HL-60 (cell line): ENCODE results near the gene PSMC4.

Experiments
- DNase-seq, 2 experiments: peaks; one replicate each; pipeline ENCODE4 v3.0.0-alpha.2; 2010 to 2020; ENCODE audit warnings: low read depth in 1 of 2, low spot score in 1 of 2
- H3K27ac ChIP-seq: fragments of 250-450 bp; sonication (Bioruptor Pico); replicated peaks from 2 replicates; pipeline ENCODE4 v1.5.1; 2020; ENCODE audit warnings: mild to moderate bottlenecking, moderate library complexity
- H3K27me3 ChIP-seq: fragments of 250-450 bp; sonication (Bioruptor Pico); 2 replicates; pipeline ENCODE4 v1.5.1; 2021; ENCODE audit warnings: mild to moderate bottlenecking, moderate library complexity; ENCODE audit not compliant: insufficient read depth, poor library complexity, severe bottlenecking
- H3K4me3 ChIP-seq: replicated peaks from 2 replicates; pipeline ENCODE4 v1.5.1; 2011; ENCODE audit warnings: mild to moderate bottlenecking, control low read depth, low read length; ENCODE audit not compliant: insufficient read depth
- GABPA ChIP-seq: IDR thresholded peaks from 2 replicates; pipeline ENCODE4 v1.6.1; 2012; ENCODE audit warnings: low read depth
- POLR2AphosphoS5 ChIP-seq: IDR thresholded peaks from 2 replicates; pipeline ENCODE4 v1.6.1; 2012; ENCODE audit warnings: low read depth
- SPI1 ChIP-seq: IDR thresholded peaks from 2 replicates; pipeline ENCODE4 v1.6.1; 2012; ENCODE audit warnings: low read depth, mild to moderate bottlenecking, borderline replicate concordance
- TF ChIP-seq, protein P1 (sequence below): IDR thresholded peaks from one replicate; pipeline ENCODE4 v1.5.1; 2011; ENCODE audit warnings: low read length, control low read depth, inconsistent platforms; ENCODE audit not compliant: insufficient read depth
- TF ChIP-seq, protein P2 (sequence below): IDR thresholded peaks from 2 replicates; pipeline ENCODE4 v1.6.1; 2012; ENCODE audit warnings: low read depth; ENCODE audit not compliant: insufficient replicate concordance

The PSMC4 gene

DNA sequence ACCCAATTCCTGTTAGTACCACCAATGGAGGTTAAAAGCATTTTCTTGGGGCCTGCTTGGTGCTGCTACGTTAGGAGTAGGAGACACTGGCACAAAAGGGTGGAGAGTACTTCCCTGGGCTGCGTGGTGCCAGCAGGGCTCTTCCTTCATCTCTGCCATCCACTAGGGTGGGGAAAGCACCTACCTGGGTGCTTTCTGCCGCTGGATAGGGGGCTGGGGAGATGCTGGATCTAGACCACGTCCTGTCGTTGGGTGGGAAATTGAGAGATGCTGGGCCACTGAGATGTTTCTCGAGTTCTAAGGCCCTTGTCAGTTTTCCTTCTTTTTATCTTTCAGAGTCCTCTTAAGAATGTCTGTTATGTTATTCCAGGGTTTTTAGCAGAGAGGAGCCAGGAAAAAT is 29.8 kb upstream of the PSMC4 start:
- peaks cover 16% of the 10 kb centered on the region for H3K27me3 ChIP-seq
- TF ChIP-seq SPI1 (no peak), POLR2AphosphoS5 (no peak), GABPA (no peak)
- TF ChIP-seq, protein P1, sequence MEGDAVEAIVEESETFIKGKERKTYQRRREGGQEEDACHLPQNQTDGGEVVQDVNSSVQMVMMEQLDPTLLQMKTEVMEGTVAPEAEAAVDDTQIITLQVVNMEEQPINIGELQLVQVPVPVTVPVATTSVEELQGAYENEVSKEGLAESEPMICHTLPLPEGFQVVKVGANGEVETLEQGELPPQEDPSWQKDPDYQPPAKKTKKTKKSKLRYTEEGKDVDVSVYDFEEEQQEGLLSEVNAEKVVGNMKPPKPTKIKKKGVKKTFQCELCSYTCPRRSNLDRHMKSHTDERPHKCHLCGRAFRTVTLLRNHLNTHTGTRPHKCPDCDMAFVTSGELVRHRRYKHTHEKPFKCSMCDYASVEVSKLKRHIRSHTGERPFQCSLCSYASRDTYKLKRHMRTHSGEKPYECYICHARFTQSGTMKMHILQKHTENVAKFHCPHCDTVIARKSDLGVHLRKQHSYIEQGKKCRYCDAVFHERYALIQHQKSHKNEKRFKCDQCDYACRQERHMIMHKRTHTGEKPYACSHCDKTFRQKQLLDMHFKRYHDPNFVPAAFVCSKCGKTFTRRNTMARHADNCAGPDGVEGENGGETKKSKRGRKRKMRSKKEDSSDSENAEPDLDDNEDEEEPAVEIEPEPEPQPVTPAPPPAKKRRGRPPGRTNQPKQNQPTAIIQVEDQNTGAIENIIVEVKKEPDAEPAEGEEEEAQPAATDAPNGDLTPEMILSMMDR: no peak
- TF ChIP-seq, protein P2, sequence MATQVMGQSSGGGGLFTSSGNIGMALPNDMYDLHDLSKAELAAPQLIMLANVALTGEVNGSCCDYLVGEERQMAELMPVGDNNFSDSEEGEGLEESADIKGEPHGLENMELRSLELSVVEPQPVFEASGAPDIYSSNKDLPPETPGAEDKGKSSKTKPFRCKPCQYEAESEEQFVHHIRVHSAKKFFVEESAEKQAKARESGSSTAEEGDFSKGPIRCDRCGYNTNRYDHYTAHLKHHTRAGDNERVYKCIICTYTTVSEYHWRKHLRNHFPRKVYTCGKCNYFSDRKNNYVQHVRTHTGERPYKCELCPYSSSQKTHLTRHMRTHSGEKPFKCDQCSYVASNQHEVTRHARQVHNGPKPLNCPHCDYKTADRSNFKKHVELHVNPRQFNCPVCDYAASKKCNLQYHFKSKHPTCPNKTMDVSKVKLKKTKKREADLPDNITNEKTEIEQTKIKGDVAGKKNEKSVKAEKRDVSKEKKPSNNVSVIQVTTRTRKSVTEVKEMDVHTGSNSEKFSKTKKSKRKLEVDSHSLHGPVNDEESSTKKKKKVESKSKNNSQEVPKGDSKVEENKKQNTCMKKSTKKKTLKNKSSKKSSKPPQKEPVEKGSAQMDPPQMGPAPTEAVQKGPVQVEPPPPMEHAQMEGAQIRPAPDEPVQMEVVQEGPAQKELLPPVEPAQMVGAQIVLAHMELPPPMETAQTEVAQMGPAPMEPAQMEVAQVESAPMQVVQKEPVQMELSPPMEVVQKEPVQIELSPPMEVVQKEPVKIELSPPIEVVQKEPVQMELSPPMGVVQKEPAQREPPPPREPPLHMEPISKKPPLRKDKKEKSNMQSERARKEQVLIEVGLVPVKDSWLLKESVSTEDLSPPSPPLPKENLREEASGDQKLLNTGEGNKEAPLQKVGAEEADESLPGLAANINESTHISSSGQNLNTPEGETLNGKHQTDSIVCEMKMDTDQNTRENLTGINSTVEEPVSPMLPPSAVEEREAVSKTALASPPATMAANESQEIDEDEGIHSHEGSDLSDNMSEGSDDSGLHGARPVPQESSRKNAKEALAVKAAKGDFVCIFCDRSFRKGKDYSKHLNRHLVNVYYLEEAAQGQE: no peak
- H3K4me3 ChIP-seq: no peak overlapping the region
- H3K27ac ChIP-seq: no peak overlapping the region
- DNase-seq: no peak

DNA sequence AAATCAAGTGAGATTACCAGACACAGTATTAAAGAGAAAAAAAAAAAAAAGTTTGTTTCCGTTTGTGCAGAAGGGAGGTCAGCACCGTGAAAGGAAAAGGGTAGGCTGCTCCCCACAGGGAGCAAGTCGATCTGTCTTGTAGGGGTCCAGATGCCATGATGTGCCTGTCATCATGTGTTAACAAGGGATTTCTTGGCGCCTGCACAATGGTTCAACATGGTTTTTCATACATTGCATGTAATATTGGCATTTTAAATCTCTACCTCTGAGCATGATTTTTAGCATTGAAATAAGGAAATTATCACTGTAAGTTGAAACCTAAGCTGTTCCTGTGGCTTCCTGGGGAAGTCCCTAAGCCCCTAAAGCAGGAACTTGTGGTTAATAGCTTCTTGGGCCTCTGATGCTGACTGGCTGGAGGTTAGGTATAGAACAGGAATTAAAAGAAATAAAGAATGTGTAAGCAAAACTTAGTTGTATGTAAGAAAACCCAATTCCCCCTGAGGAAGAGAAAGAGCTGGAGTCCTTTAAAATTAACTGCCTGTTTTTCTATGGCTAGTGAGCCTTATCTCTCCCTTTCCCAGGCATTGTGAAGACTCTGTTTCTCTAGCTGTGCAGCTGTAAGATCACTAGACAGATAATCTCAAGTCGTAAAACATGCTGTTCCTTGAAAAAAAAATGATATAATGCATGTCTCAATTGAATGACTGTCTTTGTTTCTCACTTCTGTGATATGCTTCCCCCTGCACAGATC is 29.2 kb upstream of the PSMC4 start:
- peaks cover 14% of the 10 kb centered on the region for H3K27me3 ChIP-seq
- H3K27ac ChIP-seq: no peak overlapping the region
- DNase-seq: peak in 1 of 2 experiments; percentile 84
- H3K4me3 ChIP-seq: no peak overlapping the region
- TF ChIP-seq, protein P2: no peak
- TF ChIP-seq, protein P1: no peak
- TF ChIP-seq POLR2AphosphoS5: peak; percentile 93
- TF ChIP-seq SPI1: peak; percentile 78; the same call in 1 of the 2 replicates
- peak; percentile 38; the same call in 1 of the 2 replicates for TF ChIP-seq GABPA

DNA sequence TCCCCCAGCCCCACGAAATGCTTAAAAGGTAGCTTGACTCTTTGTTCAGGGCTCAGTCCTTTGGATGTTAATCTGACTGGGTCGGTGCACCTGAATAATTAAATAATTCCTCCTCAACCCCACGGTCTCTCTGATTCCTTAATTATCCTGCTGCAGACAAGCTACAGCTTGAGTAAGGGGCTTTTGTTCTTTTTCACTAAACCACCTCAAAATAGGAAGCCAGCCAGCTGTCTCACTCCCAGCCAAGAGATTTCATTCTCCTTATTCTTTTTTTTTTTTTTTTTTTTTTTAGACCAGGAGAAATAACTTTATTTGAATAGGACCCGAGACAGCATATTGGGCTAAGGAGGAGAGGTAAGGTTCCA is 28.6 kb upstream of the PSMC4 start:
- no peak overlapping the region for H3K27ac ChIP-seq
- no peak overlapping the region for H3K4me3 ChIP-seq
- peaks cover 14% of the 10 kb centered on the region for H3K27me3 ChIP-seq
- DNase-seq: no peak
- TF ChIP-seq, protein P2: no peak
- TF ChIP-seq, protein P1: no peak
- TF ChIP-seq POLR2AphosphoS5 (no peak), SPI1 (no peak), GABPA (no peak)
